HK-2 (cell line): ENCODE results near the gene PTRHD1.

ENCODE experiments used
- DNase-seq: peaks from one replicate; pipeline ENCODE4 v3.0.0-alpha.2; 2018; ENCODE audit not compliant: unreplicated experiment

PTRHD1 gene

GRCh38 chr2:24756789-24757188 lies 36.4 kb downstream of the PTRHD1 start:
- DNase-seq = no peak

DNA sequence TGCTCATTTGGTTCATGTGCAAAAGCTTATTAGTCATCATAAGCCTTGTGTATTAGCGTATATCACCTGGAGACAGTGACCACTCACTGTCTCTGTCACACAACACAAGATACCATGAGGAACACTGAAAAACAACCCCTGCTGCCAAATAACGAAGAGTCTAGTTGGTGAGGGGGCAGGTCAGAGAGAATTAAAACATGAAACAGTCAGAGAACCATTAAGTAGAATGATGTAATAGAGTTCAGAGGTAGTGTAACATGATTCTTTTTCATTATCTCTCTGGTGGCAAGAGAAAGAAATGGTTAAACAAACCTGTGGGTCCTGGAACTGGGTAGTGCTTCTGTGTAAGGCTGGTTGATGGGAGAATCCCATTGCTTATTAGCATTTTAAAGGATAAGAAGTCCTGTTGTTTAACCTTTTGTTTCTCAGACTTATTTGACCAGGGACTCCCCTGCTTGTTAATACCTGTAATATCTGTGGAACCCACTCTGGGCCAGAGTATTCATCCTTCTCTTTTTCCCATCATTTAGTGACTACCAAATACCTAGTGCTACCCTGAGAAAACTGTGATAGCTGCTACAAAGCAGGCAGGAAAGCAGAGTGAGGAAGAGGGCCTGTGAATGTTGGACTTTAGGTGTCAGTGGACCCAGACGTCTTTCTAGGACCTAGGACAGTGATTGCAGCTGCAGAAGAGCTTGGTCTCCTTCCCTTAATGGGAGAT lies 38.0 kb downstream of the PTRHD1 start:
- no peak for DNase-seq

GRCh38 chr2:24749069-24749691 lies 44.0 kb downstream of the PTRHD1 start:
- no peak for DNase-seq

- DNase-seq = no peak
Measured at GRCh38 chr2:24747299-24747698, 45.9 kb downstream of the PTRHD1 start.

GRCh38 chr2:24745825-24746224 lies 47.4 kb downstream of the PTRHD1 start:
- DNase-seq = no peak

DNA sequence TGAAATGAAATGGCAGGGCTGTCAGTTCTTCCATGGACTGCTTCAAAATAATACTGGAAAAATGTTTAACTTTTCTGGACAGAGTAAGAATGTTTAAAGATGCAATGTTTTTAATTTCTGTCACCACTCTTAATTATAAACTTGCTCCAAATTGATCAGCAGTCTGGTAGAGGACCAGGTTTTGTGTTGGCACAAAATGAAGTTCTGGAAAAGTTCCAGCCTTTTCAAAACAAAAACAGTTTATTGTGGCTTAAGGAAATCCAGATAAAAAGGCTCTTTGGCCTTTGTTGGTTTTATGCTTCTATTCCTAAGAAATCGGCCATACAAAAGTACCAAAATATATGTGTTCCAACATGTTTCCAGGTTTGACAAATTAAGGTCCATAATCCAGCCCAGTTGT lies 48.8 kb downstream of the PTRHD1 start:
- no peak for DNase-seq

GRCh38 chr2:24743924-24744323 lies 49.3 kb downstream of the PTRHD1 start:
- DNase-seq = no peak

- DNase-seq = no peak
Measured at GRCh38 chr2:24742730-24743129, 50.5 kb downstream of the PTRHD1 start.

- no peak for DNase-seq
Measured at GRCh38 chr2:24740142-24740541, 53.0 kb downstream of the PTRHD1 start.
